Mesenchymal stem cell (in vitro differentiated cells and primary cell): ENCODE data around the gene ZACN.

Source experiments
- DNase-seq: peaks from one replicate; pipeline ENCODE4 v3.0.0-alpha.2; 2013
- H2AFZ ChIP-seq: one replicate; pipeline ENCODE4 v1.6.1; 2013; ENCODE audit warnings: low read depth, mild to moderate bottlenecking, control low read depth, inconsistent platforms, low read length, moderate library complexity
- H2AK5ac ChIP-seq: 2 replicates; pipeline ENCODE4 v1.6.1; 2013; ENCODE audit warnings: low read length, moderate library complexity, mild to moderate bottlenecking, inconsistent platforms; ENCODE audit not compliant: severe bottlenecking
- H2BK120ac ChIP-seq: one replicate; pipeline ENCODE4 v1.6.1; 2013; ENCODE audit warnings: low read depth, mild to moderate bottlenecking, inconsistent platforms, low read length, moderate library complexity
- H2BK12ac ChIP-seq, 2 experiments: one replicate each; pipeline ENCODE4 v1.6.1; 2013; ENCODE audit warnings: inconsistent platforms in 2 of 2, low read length in 2 of 2, mild to moderate bottlenecking in 2 of 2, moderate library complexity in 2 of 2, control low read depth in 1 of 2
- H2BK15ac ChIP-seq: one replicate; pipeline ENCODE4 v1.6.1; 2013; ENCODE audit warnings: mild to moderate bottlenecking, low read depth, inconsistent platforms; ENCODE audit not compliant: poor library complexity, severe bottlenecking
- H2BK5ac ChIP-seq: 2 replicates; pipeline ENCODE4 v1.6.1; 2013; ENCODE audit warnings: low read depth, mild to moderate bottlenecking, low read length, control low read depth, inconsistent platforms; ENCODE audit not compliant: poor library complexity, severe bottlenecking
- H3K14ac ChIP-seq, 2 experiments: one replicate each; pipeline ENCODE4 v1.6.1; 2013; ENCODE audit warnings: inconsistent platforms in 2 of 2, low read length in 2 of 2, control low read depth in 1 of 2, mild to moderate bottlenecking in 1 of 2, moderate library complexity in 1 of 2
- H3K18ac ChIP-seq, 2 experiments: one replicate each; pipeline ENCODE4 v1.6.1; 2013; ENCODE audit warnings: inconsistent platforms in 2 of 2, low read length in 2 of 2, control low read depth in 1 of 2, low read depth in 1 of 2, mild to moderate bottlenecking in 1 of 2
- H3K23ac ChIP-seq, 2 experiments: one replicate each; pipeline ENCODE4 v1.6.1; 2013; ENCODE audit warnings: inconsistent platforms in 2 of 2, low read length in 2 of 2, mild to moderate bottlenecking in 2 of 2, moderate library complexity in 2 of 2, control low read depth in 1 of 2
- H3K27ac ChIP-seq: 2 replicates; pipeline ENCODE4 v1.5.1; 2013; ENCODE audit warnings: mild to moderate bottlenecking, moderate library complexity, low read length, control low read depth, inconsistent platforms; ENCODE audit not compliant: poor library complexity, severe bottlenecking
- H3K27me3 ChIP-seq, 2 experiments: 2 replicates each; pipeline versions ENCODE4 v1.6.1 to v1.7.0; 2013; ENCODE audit warnings: low read length in 2 of 2, mild to moderate bottlenecking in 2 of 2, moderate library complexity in 2 of 2, control low read depth in 1 of 2, inconsistent platforms in 1 of 2; ENCODE audit not compliant: control insufficient read depth in 1 of 2, insufficient read depth in 1 of 2
- H3K36me3 ChIP-seq, 2 experiments: 2 replicates each; pipeline versions ENCODE4 v1.6.1 to v1.7.0; 2013; ENCODE audit warnings: low read length in 2 of 2, control low read depth in 1 of 2, inconsistent platforms in 1 of 2, low read depth in 1 of 2, mild to moderate bottlenecking in 1 of 2; ENCODE audit not compliant: insufficient read depth in 2 of 2, control insufficient read depth in 1 of 2
- H3K4ac ChIP-seq, 2 experiments: one replicate each; pipeline ENCODE4 v1.6.1; 2013; ENCODE audit warnings: inconsistent platforms in 2 of 2, low read length in 2 of 2, mild to moderate bottlenecking in 2 of 2, moderate library complexity in 2 of 2, control low read depth in 1 of 2, low read depth in 1 of 2
- H3K4me1 ChIP-seq: 2 replicates; pipeline ENCODE4 v1.6.1; 2013; ENCODE audit warnings: low read depth, low read length, control low read depth; ENCODE audit not compliant: control insufficient read depth, insufficient read depth
- H3K4me2 ChIP-seq: 2 replicates; pipeline ENCODE4 v1.6.1; 2013; ENCODE audit warnings: low read length, mild to moderate bottlenecking, inconsistent platforms; ENCODE audit not compliant: poor library complexity, severe bottlenecking
- H3K4me3 ChIP-seq, 2 experiments: 2 replicates each; pipeline versions ENCODE4 v1.5.1 to v1.7.0; 2013; ENCODE audit warnings: low read length in 2 of 2, mild to moderate bottlenecking in 2 of 2, control low read depth in 1 of 2, low read depth in 1 of 2; ENCODE audit not compliant: insufficient read depth in 1 of 2
- H3K79me1 ChIP-seq: replicated peaks from 2 replicates; pipeline ENCODE4 v1.6.1; 2013; ENCODE audit warnings: mild to moderate bottlenecking, control low read depth, low read length, inconsistent platforms; ENCODE audit not compliant: poor library complexity, severe bottlenecking
- H3K9ac ChIP-seq: 2 replicates; pipeline ENCODE4 v1.7.0; 2013; ENCODE audit warnings: mild to moderate bottlenecking, low read length, moderate library complexity
- H3K9me3 ChIP-seq: 2 replicates; pipeline ENCODE4 v1.7.0; 2013; ENCODE audit warnings: mild to moderate bottlenecking, low read length; ENCODE audit not compliant: control insufficient read depth
- H4K8ac ChIP-seq: one replicate; pipeline ENCODE4 v1.6.1; 2013; ENCODE audit warnings: inconsistent platforms, mild to moderate bottlenecking, low read length, moderate library complexity
- H4K91ac ChIP-seq: one replicate; pipeline ENCODE4 v1.6.1; 2013; ENCODE audit warnings: mild to moderate bottlenecking, low read length, inconsistent platforms
- WGBS: methylation state at CpG from one replicate; pipeline ENCODE4 v1.1.7; 2013; ENCODE audit warnings: mixed read lengths; 5-methylcytosine and 5-hydroxymethylcytosine counted together

ZACN gene

GRCh38 chr17:76083536-76084182 is 4.7 kb downstream of the ZACN start:
- no peak overlapping the region for H3K14ac ChIP-seq
- peaks cover 21 to 24% of the 10 kb centered on the region in 2 experiments for H3K27me3 ChIP-seq
- no peak overlapping the region for H3K4me3 ChIP-seq
- H2BK15ac ChIP-seq = no peak overlapping the region
- no peak overlapping the region for H2BK12ac ChIP-seq
- H3K4ac ChIP-seq = no peak overlapping the region
- H3K79me1 ChIP-seq = peaks cover 8% of the 10 kb centered on the region
- H2AK5ac ChIP-seq = no peak overlapping the region
- H4K8ac ChIP-seq = no peak overlapping the region
- H3K27ac ChIP-seq = no peak overlapping the region
- H3K4me2 ChIP-seq = no peak overlapping the region
- 98% methylated on average over 12 of the region's 15 CpGs for WGBS
- H2AFZ ChIP-seq = no peak overlapping the region
- no peak for DNase-seq
- H3K9me3 ChIP-seq = no peaks in the 10 kb centered on the region
- H3K9ac ChIP-seq = no peak overlapping the region
- peaks cover 21% of the 10 kb centered on the region for H3K4me1 ChIP-seq
- H3K36me3 ChIP-seq = peaks cover 59 to 72% of the 10 kb centered on the region in 2 experiments
- H2BK120ac ChIP-seq = no peak overlapping the region
- no peak overlapping the region for H3K23ac ChIP-seq
- H3K18ac ChIP-seq = no peak overlapping the region
- no peak overlapping the region for H4K91ac ChIP-seq
- H2BK5ac ChIP-seq = no peak overlapping the region

DNA sequence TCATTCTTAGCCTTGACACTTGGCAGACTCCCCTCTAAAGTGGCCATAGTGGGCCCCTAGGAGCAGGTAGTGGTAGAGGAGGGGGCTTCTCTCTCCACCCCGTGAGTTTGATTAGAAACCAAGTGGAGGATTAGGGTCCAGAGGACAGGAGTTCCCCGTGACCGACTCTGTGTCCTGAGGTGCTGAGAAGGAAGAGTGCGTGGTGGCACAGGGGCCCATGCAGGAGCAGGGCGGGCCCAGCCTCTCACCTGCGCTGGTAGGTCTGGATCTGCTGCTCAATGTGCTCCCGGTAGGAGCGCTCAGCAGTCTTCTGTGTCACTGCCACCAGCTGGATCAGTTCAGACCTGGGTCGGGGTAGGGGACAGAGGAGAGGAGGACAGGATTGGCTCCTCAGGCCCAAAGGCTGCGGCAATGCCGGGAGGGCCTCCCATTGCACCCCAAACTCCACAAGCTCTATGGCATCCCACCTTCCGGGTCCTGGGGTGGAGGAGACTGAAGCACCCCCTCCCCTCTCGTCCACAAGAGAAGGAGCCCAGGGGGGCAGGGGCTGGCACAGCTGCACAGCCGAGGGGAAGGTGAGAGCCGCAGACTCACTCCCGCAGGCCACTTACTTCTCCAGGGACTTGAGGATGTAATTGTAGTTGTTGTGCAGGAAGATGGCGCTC is 6.2 kb downstream of the ZACN start:
- Histone ChIP-seq H3K27ac (no peak overlapping the region), H4K8ac (no peak overlapping the region), H2BK15ac (no peak overlapping the region), H4K91ac (no peak overlapping the region), H2BK120ac (no peak overlapping the region), H2AK5ac (no peak overlapping the region), H3K23ac (no peak overlapping the region), H3K9me3 (no peaks in the 10 kb centered on the region), H3K79me1 (peaks cover 14% of the 10 kb centered on the region), H3K14ac (no peak overlapping the region), H3K4me2 (no peak overlapping the region), H2AFZ (no peak overlapping the region), H3K4me3 (no peak overlapping the region), H3K4ac (no peak overlapping the region), H3K27me3 (peaks cover 6 to 9% of the 10 kb centered on the region in 2 experiments), H3K9ac (no peak overlapping the region), H2BK5ac (no peak overlapping the region), H3K36me3 (peaks cover 74 to 88% of the 10 kb centered on the region in 2 experiments), H2BK12ac (no peak overlapping the region), H3K18ac (no peak overlapping the region), H3K4me1 (peaks cover 16% of the 10 kb centered on the region)
- WGBS = 80% methylated on average over 15 of the region's 17 CpGs
- DNase-seq = no peak

DNA sequence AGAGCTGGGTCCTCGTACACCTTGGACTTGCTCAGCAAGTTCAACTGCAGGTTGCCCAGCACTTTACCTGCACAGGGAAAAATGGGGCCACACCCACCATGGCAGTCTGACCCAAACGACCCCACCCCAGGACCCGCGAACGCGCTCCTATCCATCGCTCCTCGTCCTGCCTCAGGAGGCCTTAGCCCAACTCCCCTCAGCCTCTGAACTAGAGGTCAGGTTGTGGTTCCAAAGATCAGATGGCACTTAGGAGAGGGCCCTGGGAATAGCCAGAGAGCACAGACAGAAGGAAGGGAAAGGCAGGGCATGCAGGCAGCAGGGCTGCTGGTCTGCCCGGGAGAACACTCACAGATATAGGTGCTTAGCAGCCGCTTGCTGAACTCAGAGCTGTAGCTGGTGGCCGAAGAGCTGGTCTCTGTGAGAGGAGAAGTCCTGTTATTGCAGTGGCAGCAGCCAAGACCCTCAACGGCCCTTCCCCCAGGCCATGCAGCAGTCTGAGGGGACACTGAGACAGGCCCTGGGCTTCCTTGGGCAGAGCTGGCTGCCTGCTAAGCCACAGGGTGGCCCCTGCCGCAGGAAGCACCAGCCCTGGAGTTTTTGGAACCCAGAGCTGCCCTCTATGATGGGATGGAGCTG is 6.9 kb downstream of the ZACN start:
- WGBS = 92% methylated on average over 13 of the region's 13 CpGs

DNA sequence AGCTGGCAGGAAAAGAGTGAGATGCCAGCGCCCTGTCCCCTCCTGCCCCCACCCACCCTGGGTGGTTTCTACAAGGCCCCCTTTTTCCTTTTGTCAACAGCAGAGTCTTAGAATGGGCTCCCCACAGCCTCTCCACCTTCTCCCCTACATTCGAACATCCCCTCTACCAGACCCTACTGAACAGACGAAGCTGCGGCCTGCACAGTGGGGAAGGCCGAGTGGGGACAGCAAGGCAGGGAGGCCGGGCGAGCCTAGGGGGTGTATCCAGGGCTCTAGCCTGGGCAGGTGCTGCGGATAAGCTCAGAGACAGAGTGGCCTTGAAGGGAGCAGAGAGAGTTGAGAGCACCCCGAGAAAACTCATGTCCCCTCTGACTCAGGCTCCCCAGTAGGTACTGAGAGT is 7.4 kb downstream of the ZACN start:
- H4K8ac ChIP-seq = no peak overlapping the region
- H3K4me1 ChIP-seq = peaks cover 8% of the 10 kb centered on the region
- 99% methylated on average over 9 of the region's 9 CpGs for WGBS
- no peak overlapping the region for H3K23ac ChIP-seq
- no peak overlapping the region for H4K91ac ChIP-seq
- H3K14ac ChIP-seq = no peak overlapping the region
- no peak overlapping the region for H3K4ac ChIP-seq
- no peak overlapping the region for H2BK120ac ChIP-seq
- H2AFZ ChIP-seq = no peak overlapping the region
- H3K27me3 ChIP-seq = no peaks in the 10 kb centered on the region
- H3K9me3 ChIP-seq = no peaks in the 10 kb centered on the region
- no peak overlapping the region for H3K9ac ChIP-seq
- H3K4me2 ChIP-seq = no peak overlapping the region
- no peak overlapping the region for H2AK5ac ChIP-seq
- H2BK5ac ChIP-seq = no peak overlapping the region
- no peak overlapping the region for H2BK12ac ChIP-seq
- H2BK15ac ChIP-seq = no peak overlapping the region
- H3K4me3 ChIP-seq = no peak overlapping the region
- no peak overlapping the region for H3K27ac ChIP-seq
- H3K79me1 ChIP-seq = peaks cover 25% of the 10 kb centered on the region
- H3K36me3 ChIP-seq = peaks cover 86 to 98% of the 10 kb centered on the region in 2 experiments
- H3K18ac ChIP-seq = no peak overlapping the region
- no peak for DNase-seq

More for the DNA sequence above, 6.9 kb downstream of the ZACN start:
- H3K23ac ChIP-seq = no peak overlapping the region
- H2AK5ac ChIP-seq = no peak overlapping the region
- no peak overlapping the region for H2BK12ac ChIP-seq
- H4K91ac ChIP-seq = no peak overlapping the region
- H4K8ac ChIP-seq = no peak overlapping the region
- no peak overlapping the region for H3K4me2 ChIP-seq
- H3K36me3 ChIP-seq = peaks cover 81 to 94% of the 10 kb centered on the region in 2 experiments
- no peak overlapping the region for H3K4me3 ChIP-seq
- H3K27ac ChIP-seq = no peak overlapping the region
- no peak overlapping the region for H3K18ac ChIP-seq
- H3K4ac ChIP-seq = no peak overlapping the region
- H3K9ac ChIP-seq = no peak overlapping the region
- H2BK5ac ChIP-seq = no peak overlapping the region
- DNase-seq = no peak
- H2BK120ac ChIP-seq = no peak overlapping the region
- H3K4me1 ChIP-seq = peaks cover 11% of the 10 kb centered on the region
- no peak overlapping the region for H2AFZ ChIP-seq
- peaks cover 0 to 2% of the 10 kb centered on the region in 2 experiments for H3K27me3 ChIP-seq
- no peaks in the 10 kb centered on the region for H3K9me3 ChIP-seq
- peaks cover 20% of the 10 kb centered on the region for H3K79me1 ChIP-seq
- no peak overlapping the region for H3K14ac ChIP-seq
- no peak overlapping the region for H2BK15ac ChIP-seq
